GM19468 (cell line): ENCODE results near the gene TBC1D8.

Experiments used
- ATAC-seq: cut with Tn5 transposase; IDR thresholded peaks from one replicate; pipeline ENCODE4 v1.9.1; 2021; ENCODE audit warnings: mild to moderate bottlenecking, moderate library complexity, moderate number of reproducible peaks; ENCODE audit not compliant: unreplicated experiment; ENCODE audit errors: extremely low read depth

Gene TBC1D8

DNA sequence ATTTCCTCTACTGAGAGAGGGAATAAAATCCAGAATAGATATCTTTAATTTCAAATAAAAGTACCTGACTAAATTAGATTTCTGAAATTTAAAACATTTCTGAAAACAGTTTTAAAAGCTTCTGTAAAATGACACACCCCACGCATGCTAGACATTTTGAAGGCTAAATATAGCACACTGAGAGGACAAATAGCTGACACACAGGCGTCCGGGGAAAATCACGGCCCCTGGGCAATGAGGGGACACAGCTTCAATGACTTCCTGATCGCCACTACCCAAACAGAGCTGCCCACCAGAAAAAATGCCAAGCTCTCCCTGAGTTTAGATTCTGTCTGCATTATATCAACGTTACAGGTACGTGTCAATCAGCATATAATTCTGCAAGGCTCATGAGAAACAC, 10.9 kb downstream of the TBC1D8 start:
- ATAC-seq, result no peak

GRCh38 chr2:101139495-101139894, 11.7 kb downstream of the TBC1D8 start:
- ATAC-seq, result no peak

DNA sequence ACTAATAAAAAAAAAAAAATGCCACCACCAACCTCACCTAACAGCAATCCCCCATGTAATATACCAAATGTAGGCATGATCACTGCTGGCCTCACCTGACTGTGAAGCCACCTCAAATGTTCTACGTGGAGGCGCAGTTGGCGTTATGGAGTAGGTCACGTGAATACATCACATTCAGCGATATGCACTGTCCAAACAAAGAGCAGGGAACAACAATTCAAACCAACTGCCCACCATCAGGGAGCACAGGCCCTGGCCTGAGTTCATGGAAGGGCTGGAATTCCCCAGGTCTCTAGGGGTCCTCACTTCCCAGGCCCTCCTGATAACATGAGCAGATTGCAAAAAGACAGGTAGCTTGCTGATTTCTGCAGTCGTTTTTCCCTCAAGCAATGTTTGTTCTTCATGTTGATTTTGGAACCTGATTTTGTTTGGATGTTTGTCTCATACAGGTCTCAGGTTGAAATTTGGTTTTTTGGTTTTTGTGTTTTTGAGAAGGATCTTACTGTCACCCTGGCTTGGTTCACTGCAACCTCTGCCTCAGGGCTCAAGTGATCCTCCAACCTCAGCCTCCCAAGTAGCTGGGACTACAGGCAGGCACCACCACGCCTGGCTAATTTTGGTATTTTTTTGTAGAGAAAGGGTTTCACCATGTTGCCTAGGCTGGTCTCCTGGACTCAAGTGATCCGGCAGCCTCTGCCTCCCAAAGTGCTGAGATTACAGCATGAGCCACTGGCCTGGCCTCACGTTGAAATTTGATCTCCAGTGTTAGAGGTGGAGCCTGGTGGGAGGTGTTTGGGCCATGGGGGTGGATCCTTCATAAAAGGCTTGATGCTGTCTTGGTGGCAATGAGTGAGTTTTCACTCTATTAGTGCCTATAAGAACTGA, 15.5 kb downstream of the TBC1D8 start:
- no peak for ATAC-seq

DNA sequence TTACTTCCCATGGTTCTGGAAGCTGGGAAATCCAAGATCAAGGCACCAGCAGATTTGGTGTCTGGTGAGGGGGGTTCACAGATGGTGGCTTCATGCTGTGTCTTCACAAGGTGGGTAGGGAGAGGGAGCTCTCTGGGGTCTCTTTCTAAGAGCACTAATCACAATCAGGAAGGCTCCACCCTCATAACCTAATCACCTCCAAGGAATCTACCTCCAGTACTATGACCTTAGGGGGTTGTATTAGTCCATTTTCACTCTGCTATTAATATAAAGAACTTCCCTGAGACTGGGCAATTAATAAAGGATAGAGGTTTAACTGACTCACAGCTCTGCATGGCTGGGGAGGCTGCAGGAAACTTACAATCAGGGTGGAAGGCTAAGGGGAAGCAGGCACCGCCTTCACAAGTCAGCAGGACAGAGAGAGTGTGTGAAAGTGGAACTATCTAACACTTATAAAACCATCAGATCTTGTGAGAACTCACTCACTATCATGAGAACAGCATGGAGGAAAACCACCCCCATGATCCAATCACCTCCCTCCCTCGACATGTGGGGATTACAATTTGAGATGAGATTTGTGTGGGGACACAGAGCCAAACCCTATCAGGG, 17.6 kb downstream of the TBC1D8 start:
- ATAC-seq, result no peak

DNA sequence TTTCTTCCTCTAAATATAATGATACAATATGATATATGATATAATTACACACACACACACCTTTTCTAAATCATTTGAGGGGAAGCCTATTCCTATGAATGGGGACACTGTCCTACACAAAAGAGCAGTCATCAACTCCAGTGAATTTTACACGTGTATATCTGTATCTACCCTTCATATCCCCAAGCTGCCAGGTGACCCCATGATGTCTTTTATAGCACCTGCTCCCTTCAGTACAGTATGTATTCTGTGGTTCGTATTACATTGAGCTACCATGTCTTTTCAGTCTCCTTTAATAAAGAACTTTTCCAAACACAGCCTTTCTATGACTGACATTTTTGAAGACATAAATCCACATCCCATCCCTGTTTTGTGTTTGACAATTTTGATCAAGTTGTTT, 19.0 kb downstream of the TBC1D8 start:
- no peak for ATAC-seq

- ATAC-seq, result no peak
Observed at GRCh38 chr2:101130081-101130480, 21.1 kb downstream of the TBC1D8 start.

- ATAC-seq, result no peak
Observed at GRCh38 chr2:101127319-101128056, 23.7 kb downstream of the TBC1D8 start.

GRCh38 chr2:101125808-101126207, 25.4 kb downstream of the TBC1D8 start:
- no peak for ATAC-seq

DNA sequence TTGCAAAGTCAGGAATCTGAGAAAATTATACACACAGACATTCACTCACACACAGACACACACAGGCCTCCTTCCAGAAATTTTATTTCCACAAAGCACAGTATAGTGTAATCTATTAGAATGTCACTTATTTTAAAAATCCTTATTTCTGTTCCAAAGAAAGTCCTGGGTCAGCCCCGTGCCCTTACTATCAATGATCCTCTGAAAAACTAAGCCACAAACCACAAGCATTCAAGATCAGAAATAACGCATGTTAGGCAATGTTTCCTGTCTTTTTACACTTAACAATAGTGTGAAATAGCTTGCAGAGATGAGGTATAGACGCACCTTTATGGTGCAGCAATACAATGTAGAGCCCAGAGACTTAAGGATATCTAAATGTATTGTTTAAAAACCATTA, 25.8 kb downstream of the TBC1D8 start:
- no peak for ATAC-seq

DNA sequence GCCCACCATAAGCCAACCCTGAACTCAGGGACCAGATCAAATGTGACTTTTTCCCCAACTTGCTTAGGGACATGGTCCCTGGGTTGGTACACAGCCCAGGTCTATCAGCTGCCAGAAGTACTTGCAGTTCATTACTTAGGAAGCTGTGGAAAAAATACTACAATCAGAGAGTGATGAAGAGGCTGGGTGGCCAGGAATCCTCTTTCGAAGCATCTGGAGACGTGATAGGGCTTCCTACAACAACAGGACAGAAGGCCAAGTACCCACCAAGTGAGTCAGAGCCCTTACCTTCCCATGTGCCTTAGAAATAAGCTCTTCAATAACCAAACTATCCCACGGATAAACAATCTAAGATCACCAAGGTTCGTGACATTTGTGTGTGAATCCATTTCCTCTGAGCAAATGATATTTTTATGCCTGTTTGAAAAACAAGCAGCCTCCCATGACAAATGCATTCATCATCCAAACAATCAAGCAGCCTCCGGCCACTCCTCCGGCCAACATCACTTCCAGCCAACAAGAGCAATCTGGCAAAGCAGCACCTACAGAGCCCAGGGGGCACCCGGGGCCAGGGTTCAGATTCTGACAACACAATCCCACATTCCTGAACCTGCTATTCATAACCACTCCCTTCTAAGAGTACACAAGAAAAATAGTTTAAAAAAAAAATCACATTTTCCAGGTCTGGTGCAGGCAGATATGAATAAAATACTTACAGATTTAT, 26.4 kb downstream of the TBC1D8 start:
- no peak for ATAC-seq

GRCh38 chr2:101123795-101124471, 27.2 kb downstream of the TBC1D8 start:
- no peak for ATAC-seq

DNA sequence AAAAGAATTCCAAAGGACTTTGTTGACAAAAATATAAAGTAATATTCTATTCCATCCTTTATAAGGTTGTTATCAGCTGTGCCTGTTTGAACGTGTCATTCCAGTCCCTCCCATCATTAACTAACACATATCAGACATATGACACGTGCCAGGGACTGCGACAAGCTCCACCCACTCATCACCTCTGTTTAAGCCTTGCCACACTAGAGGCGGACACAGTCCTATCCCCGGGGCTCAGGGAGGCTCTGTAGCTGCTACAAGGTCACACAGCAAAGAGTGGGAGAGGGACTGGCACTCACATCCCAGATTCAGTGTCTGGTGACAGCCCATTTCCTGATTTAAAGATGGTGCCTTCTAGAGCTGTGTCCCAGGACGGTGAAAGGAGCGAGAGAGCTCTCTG, 30.0 kb downstream of the TBC1D8 start:
- ATAC-seq, result no peak

GRCh38 chr2:101120124-101120996, 30.8 kb downstream of the TBC1D8 start:
- no peak for ATAC-seq

DNA sequence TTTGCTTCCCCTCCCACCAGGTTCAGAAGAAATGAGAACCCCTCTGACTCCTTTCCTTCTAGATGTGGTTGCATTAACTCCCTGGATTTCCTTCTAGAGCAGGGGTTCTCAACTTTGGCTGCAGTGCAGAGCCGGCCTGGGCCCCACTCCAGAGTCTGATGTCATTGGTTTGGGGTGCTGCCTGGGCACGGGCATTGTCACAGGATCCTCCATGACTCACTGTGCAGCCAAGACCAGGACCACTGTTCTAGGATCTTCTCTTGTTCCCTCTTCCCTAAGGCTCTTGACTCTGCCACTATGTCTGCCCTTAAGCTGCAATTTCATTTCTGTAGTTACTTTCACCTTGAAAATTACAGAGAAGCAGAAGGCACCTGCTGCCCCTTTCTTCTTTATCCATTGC, 31.8 kb downstream of the TBC1D8 start:
- ATAC-seq, result no peak

DNA sequence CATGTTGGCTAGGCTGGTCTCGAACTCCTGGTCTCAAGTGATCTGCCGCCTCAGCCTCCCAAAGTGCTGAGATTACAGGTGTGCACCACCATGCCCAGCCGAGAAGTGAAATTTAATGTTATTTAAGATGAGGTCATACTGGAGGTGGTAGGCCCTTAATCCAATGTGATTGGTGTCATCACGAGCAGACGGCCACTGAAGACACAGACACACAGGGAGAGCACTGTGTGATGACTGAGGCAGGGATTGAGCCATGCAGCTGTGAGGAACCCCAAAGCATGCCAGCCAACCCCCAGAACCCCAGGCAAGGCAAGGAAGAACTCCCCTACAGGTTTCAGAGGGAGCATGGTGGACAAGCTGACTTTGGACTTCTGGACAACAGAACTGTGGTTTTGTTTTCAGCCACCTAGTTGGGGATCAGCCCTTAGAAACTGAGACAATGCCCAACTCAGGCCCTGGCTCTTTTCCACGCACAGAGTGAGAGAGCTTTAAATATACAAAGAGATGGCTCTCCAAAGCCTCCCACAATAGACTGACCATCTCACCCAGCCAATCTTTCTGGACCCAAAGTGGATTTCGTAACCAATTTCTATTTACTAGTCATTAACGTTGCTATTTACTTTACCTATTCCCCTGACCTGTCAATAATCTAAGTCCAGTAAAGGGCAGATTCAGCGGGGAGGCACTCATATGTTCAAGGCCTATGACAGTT, 34.2 kb downstream of the TBC1D8 start:
- ATAC-seq, result no peak

- no peak for ATAC-seq
Observed at GRCh38 chr2:101116348-101116747, 34.8 kb downstream of the TBC1D8 start.

GRCh38 chr2:101115664-101116063, 35.5 kb downstream of the TBC1D8 start:
- ATAC-seq, result no peak

- ATAC-seq, result no peak
Observed at GRCh38 chr2:101114815-101115214, 36.4 kb downstream of the TBC1D8 start.
